HG03354 (cell line): Measurements from ENCODE around the gene PPP1R12A.
"Not testable (repeated sequence)": the region's sequence is repeated elsewhere in the genome, so short reads cannot be mapped to it uniquely, and the experiment has no call there.

Experiments used
- ATAC-seq: cut with Tn5 transposase; IDR thresholded peaks from one replicate; pipeline ENCODE4 v1.9.1; 2021; ENCODE audit warnings: mild to moderate bottlenecking; ENCODE audit not compliant: unreplicated experiment, poor library complexity, severe bottlenecking

PPP1R12A gene

DNA sequence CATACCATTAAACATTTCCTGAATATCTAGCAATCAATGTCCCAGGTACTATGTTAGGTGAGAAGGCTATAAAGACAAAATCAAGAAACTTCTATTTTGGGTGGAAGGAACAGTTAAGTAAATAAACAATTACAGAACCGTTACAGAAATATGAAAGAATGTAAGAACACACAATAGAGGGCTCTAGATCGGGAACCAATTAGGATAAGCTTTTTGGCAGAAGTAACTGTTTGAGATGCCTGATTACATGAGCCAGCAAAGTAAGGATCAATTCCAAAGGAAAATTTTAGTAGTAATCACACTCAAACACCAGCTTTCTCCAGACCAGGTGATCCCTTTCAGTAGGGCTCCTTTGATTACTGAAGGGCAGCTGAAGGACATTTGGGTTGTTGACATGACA is 33.9 kb downstream of the PPP1R12A start:
- ATAC-seq: no peak

DNA sequence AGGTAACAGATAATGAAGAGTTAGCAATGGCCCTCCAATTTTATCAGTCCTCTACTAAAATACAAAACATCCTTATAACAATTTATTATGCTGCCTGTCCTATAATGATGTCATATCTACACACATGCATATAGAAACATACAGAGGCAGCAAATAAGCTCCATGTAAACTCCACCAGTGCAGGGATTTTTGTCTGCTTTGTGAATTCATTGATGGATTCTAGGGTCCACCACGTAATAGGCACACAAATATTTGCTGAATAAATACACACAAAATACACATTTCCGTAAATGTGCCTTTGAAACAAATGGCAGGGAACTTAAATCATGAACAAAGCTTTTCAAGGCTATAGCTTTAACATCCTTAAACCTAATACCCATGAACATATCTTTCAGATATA is 34.7 kb downstream of the PPP1R12A start:
- no peak for ATAC-seq

GRCh38 chr12:79897617-79898016 is 37.3 kb downstream of the PPP1R12A start:
- ATAC-seq: no peak

DNA sequence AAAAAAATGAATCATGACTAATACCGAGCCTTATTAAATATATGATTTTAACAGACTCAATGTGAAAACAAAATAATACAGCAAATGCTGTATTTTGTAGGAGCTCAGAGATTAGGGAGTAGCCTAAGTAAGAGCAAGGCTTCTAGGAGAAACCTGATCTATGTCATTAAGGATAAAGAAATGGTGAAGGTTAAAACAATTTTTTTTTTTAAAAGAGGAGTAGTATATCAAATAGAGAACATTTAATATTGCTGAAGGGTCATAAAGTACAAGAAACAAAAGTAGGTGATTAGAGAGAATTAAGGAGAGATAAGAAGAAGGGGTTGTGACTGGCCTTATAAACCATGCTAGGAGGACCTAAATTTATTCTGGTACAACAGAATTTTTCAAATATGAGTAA is 39.1 kb downstream of the PPP1R12A start:
- ATAC-seq: no peak

- ATAC-seq: no peak
These were observed 39.8 kb downstream of the PPP1R12A start for GRCh38 chr12:79895071-79895470.

- ATAC-seq: no peak
These were observed 43.3 kb downstream of the PPP1R12A start for GRCh38 chr12:79891506-79892162.

DNA sequence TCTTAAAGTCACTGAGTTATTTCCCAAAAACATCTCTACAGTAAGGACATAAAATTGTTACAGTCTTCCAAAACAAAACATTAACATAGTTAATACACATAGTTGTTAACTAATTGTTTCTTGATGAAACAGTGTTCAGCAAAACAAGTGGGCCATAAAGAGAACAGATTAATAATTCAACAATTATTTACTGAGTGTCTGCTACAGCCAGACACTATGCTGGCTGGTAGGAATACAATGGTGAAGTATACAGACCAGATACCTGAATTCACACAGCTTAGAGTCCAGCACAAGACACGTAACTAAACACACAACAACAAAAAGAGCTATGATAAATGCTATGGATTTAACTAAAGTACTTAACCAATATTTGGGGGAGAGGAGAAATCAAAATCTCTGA is 47.0 kb downstream of the PPP1R12A start:
- ATAC-seq: no peak

DNA sequence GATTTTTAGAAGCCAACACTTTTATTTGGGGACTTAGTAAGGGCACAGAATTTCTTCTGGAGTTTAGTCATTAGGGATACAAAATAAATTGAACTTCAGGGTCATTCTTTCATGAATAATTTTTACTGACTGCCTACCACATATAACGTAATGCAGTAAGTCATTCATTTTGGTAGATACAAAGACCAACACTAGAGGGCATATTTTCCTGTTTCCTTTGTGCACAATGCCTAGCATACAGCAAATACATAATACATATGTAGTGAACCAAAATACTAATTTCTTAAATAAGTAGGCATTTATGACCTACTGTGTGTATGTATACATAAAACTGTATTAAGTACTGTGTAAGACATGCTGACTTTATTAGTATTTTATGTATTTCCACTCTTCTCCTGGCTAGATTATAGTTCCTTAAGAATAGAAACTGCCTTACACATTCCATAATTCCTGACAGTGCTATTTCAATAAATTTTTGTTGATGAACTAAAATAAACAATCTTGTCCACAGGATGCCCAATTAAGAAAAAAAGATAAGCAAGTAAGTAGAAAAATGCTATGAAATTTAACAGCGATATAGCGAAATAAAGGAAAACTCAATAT is 47.9 kb downstream of the PPP1R12A start:
- peak; percentile 70 for ATAC-seq

DNA sequence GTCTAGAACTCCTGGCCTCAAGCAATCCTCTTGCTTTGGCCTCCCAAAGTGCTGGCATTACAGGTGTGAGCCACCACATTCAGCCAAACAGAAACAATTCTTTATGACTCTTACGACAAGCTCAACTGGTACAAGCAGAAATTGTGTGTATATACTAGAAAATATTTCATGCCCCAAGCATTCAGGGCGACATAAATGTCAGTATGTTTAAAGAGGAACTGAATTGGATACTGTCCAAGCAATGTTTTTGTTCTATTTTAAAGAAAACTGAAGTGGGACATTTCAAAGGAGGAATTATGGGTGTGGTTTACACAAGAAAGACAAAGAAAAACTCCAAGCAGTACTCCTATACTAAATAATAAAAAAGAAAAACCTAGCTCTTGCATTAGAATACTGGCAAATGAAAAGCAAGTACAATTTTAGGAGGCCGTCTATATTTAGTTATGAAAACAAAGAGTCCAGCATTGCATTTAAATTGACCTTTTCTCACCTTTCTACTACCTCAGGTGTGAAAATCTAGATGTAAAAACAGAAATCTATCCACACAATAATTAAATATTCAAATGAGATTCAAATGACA is 48.9 kb downstream of the PPP1R12A start:
- ATAC-seq: no peak

DNA sequence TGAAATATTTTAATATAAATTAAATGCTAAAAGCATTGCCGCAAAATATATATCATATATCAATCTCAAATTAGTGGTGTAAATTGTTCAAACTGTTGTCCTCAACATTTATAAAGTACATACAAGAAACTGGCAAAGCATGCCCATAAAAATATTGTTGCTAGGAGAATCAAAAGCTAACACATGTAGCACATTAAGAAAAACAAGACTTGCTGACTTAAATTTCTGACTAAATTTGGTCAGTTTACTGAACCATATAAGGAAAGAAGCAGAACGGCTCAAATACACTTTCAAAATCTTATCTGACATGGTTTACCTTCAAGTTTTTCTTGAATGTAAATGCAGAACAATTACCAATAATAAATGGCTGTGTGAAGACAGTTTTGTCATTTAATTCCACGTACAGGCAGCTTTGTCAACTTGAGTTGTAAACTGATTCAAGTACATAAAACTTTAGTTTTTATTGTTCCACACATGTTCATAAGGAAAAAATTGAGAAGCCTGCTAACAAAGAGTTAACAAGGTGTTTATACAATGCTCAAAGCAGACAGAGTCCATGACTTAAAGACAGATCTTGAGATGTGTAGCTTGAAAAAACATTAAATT is 50.4 kb downstream of the PPP1R12A start:
- no peak for ATAC-seq

GRCh38 chr12:79883216-79883615 is 51.7 kb downstream of the PPP1R12A start:
- ATAC-seq: no peak

DNA sequence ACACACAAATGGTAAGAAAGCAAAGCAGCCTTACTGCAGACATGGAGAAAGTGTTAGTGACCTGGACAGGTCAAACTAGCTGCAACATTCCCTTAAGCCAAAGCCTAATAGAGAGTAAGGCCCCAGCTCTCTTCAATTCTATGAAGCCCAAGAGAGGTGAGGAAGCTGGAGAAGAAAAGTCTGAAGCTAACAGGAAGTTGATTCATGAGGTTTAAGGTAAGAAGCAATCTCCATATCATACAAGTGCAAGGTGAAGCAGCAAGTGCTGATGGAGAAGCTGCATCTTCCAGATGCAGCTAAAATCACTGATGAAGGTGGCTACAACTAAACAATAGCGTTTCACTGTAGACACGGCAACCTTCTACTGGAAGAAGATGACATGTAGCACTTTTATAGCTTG is 53.5 kb downstream of the PPP1R12A start:
- no peak for ATAC-seq

GRCh38 chr12:79878506-79878905 is 56.4 kb downstream of the PPP1R12A start:
- not testable (repeated sequence) for ATAC-seq

- ATAC-seq: no peak
These were observed 57.7 kb downstream of the PPP1R12A start for GRCh38 chr12:79877246-79877645.

GRCh38 chr12:79874665-79875064 is 60.2 kb downstream of the PPP1R12A start:
- no peak for ATAC-seq

- ATAC-seq: no peak
These were observed 61.7 kb downstream of the PPP1R12A start for GRCh38 chr12:79873201-79873600.

- no peak for ATAC-seq
These were observed 63.3 kb downstream of the PPP1R12A start for GRCh38 chr12:79871621-79872020.

- ATAC-seq: no peak
These were observed 64.0 kb downstream of the PPP1R12A start for GRCh38 chr12:79870916-79871315.

GRCh38 chr12:79859646-79860045 is 75.3 kb downstream of the PPP1R12A start:
- no peak for ATAC-seq

DNA sequence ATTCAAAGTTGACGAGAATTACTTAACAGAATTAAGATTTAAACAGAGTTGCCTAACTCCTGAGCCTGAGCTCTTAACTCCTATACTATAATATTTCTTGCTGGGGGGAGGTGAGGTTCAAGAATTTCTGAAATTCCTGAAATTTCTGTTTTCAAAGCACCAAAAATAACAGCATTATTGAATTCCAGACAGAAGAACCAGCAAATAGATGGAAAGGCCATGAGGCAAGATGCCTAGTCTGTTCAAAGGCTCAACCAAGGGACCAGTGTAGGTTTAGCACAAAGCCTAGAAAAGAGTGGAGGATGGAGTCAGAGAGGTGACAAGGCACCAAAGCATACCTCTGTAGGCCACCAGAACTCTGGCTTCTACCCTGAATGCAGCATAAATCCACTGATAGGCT is 76.4 kb downstream of the PPP1R12A start:
- no peak for ATAC-seq

- no peak for ATAC-seq
These were observed 77.2 kb downstream of the PPP1R12A start for GRCh38 chr12:79857675-79858074.
